ENCODE results near the gene ROCK2. TPM values are rescaled to one million over a fixed set of nuclear protein-coding genes. Genes with fewer than 3 reads are reported as not detected.

ROCK2 gene
- total RNA-seq, 2 donors from 2014 or later = 85.8 to 96.6 TPM

DNA sequence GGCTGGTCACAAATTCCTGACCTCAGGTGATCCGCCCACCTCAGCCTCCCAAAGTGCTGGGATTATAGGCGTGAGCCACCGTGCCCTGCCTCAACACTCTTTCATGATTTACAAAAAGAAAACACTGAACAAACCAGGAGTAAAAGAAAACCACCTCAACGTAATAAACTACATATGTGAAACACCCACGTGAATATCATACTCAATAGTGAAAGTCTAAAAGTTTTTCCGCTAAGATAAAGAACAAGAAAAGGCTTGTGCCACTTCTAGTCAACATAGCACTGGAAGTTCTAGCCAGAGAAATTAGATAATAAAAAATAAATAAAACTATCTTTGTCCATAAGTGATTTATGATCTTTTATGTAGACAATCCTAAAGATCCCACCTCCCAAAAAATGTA is 68.5 kb downstream of the ROCK2 start:
- Histone ChIP-seq H3K4me3 (no peak overlapping the region), H3K4me1 (ENCODE audit: control insufficient read depth in 1 of 2, low read depth in 2 of 2) (peaks cover 4 to 10% of the 10 kb centered on the region in 2 donors), H3K36me3 (no peaks in the 10 kb centered on the region), H3K9me3 (no peaks in the 10 kb centered on the region), H3K27me3 (replicated peaks; ENCODE audit: insufficient read depth) (no peaks in the 10 kb centered on the region), H3K27ac (no peak overlapping the region)
- TF ChIP-seq, protein P1, sequence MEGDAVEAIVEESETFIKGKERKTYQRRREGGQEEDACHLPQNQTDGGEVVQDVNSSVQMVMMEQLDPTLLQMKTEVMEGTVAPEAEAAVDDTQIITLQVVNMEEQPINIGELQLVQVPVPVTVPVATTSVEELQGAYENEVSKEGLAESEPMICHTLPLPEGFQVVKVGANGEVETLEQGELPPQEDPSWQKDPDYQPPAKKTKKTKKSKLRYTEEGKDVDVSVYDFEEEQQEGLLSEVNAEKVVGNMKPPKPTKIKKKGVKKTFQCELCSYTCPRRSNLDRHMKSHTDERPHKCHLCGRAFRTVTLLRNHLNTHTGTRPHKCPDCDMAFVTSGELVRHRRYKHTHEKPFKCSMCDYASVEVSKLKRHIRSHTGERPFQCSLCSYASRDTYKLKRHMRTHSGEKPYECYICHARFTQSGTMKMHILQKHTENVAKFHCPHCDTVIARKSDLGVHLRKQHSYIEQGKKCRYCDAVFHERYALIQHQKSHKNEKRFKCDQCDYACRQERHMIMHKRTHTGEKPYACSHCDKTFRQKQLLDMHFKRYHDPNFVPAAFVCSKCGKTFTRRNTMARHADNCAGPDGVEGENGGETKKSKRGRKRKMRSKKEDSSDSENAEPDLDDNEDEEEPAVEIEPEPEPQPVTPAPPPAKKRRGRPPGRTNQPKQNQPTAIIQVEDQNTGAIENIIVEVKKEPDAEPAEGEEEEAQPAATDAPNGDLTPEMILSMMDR (IDR thresholded peaks at IDR 0.05) = no peak
- DNase-seq (ENCODE audit: low spot score) = no peak
- no peak for ATAC-seq (ENCODE audit: insufficient number of reproducible peaks, low FRiP score, low read depth)

DNA sequence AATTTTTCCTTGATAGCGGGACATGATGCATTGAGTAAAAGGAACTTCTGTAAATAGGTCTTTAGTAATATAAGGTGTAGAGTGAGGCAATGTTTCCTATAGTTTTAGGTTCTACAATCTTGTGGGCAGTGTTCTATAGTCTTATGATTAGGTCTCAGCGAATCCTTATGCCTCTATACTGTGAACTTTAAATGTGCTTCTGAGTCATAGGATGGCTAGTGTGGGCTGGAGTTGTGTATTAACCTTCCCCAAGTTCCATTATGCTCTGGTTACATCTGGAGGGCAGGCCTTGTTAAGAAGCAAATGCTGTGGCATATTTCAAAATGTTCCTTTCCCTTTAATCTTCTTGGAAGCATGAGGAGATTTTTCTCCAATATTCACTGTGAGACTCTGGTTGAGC is 73.5 kb downstream of the ROCK2 start:
- Histone ChIP-seq H3K27ac (no peak overlapping the region), H3K36me3 (no peaks in the 10 kb centered on the region), H3K9me3 (no peaks in the 10 kb centered on the region), H3K27me3 (replicated peaks; ENCODE audit: insufficient read depth) (no peaks in the 10 kb centered on the region), H3K4me1 (ENCODE audit: control insufficient read depth in 1 of 2, low read depth in 2 of 2) (peaks cover 4 to 5% of the 10 kb centered on the region in 2 donors), H3K4me3 (no peak overlapping the region)
- DNase-seq (ENCODE audit: low spot score) (no peak), ATAC-seq (ENCODE audit: insufficient number of reproducible peaks, low FRiP score, low read depth) (no peak)
- TF ChIP-seq, protein P1 (IDR thresholded peaks at IDR 0.05) = no peak

DNA sequence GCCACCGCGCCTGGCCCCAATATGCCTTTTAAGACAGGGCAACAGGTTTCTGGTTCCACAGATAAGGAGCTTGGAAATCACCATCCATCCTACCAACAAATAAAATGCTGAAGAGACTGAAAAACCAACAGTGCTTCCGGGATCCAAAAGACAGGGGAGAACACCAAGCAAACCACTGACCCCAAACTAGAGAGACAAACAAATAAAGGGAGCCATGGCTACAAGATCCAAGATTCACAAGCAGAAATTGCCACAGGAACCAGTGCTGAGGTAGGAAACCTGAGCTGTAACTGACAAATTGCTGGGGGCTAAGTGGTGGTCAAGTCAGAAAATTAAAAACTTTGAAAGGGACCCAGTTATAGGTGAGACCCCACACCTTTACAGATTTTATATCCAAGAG is 76.5 kb downstream of the ROCK2 start:
- Histone ChIP-seq H3K27ac (no peak overlapping the region), H3K36me3 (no peaks in the 10 kb centered on the region), H3K4me1 (ENCODE audit: control insufficient read depth in 1 of 2, low read depth in 2 of 2) (peaks cover 2 to 12% of the 10 kb centered on the region in 2 donors), H3K27me3 (replicated peaks; ENCODE audit: insufficient read depth) (no peaks in the 10 kb centered on the region), H3K9me3 (no peaks in the 10 kb centered on the region), H3K4me3 (no peak overlapping the region)
- DNase-seq (ENCODE audit: low spot score) = no peak
- TF ChIP-seq, protein P1 (IDR thresholded peaks at IDR 0.05) = no peak
- ATAC-seq (ENCODE audit: insufficient number of reproducible peaks, low FRiP score, low read depth) = no peak

DNA sequence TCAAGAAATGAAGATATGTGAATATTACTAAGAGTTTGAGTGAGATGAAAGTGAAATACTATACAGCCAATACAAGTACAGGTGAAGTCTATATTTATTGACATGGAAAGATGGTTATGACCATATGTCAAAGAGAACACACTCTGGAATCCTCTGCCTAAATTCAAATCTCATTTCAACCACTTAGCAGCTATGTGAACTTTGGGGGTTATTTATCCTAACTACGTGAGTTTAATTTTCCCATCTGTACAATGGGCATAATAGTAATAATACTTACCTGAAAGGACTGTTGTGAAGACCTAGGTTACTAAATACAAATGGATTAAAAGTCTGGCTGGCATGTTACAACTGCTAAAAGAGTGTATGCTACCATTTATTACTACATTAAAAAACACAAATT is 79.6 kb downstream of the ROCK2 start:
- Histone ChIP-seq H3K4me1 (ENCODE audit: control insufficient read depth in 1 of 2, low read depth in 2 of 2) (peaks cover 2 to 13% of the 10 kb centered on the region in 2 donors), H3K27me3 (replicated peaks; ENCODE audit: insufficient read depth) (no peaks in the 10 kb centered on the region), H3K4me3 (no peak overlapping the region), H3K9me3 (no peaks in the 10 kb centered on the region), H3K27ac (no peak overlapping the region), H3K36me3 (no peaks in the 10 kb centered on the region)
- DNase-seq (ENCODE audit: low spot score) (no peak), ATAC-seq (ENCODE audit: insufficient number of reproducible peaks, low FRiP score, low read depth) (no peak)
- TF ChIP-seq, protein P1 (IDR thresholded peaks at IDR 0.05) = no peak

DNA sequence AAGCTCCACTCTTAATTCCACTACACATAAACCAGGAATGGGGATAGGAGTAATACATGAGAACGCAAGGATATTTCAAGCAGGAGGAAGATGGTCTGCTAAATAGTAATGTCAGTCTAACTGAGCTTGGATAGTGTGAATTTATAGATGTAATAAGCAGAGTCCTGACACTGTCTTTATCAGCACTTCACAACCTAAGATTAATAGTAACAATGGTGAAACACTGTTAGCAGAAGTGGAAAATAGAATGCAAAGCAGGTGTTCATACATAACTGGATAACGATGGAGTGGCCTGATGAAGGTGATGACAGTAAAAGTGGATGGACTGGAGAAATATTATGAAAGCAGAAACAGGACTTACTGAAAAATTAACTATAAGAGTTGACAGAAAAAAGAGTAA is 80.4 kb downstream of the ROCK2 start:
- Histone ChIP-seq H3K27me3 (replicated peaks; ENCODE audit: insufficient read depth) (no peaks in the 10 kb centered on the region), H3K27ac (no peak overlapping the region), H3K9me3 (no peaks in the 10 kb centered on the region), H3K4me3 (no peak overlapping the region), H3K4me1 (ENCODE audit: control insufficient read depth in 1 of 2, low read depth in 2 of 2) (peaks cover 2 to 13% of the 10 kb centered on the region in 2 donors), H3K36me3 (no peaks in the 10 kb centered on the region)
- TF ChIP-seq, protein P1 (IDR thresholded peaks at IDR 0.05) = no peak
- DNase-seq (ENCODE audit: low spot score) (no peak), ATAC-seq (ENCODE audit: insufficient number of reproducible peaks, low FRiP score, low read depth) (no peak)

Data from thoracic aorta (tissue), 2 donors.